Measurements from ENCODE around the gene PDK3.

PDK3 gene

DNA sequence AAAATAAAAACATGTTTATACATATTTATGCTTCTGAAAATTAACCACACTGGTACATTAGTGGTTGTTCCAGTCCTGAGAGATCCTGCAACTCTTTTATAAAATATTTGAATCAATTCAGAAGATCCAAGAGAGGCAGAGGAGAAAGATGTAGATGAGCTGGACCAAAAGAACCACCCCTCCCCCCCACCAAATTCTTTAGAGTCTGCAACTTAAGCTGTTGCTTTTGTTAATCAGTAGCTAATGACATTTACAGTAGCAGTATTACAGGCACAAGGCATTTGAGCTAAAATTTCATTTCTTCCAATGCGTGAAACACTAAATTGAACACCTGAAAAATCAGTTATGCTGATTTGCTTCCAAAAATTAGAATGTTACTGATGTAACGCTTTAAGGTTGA is 61.5 kb downstream of the PDK3 start:
- no peak overlapping the region for H3K4me3 Mint-ChIP-seq
- H3K27ac Mint-ChIP-seq, result peak overlapping the region in 1 of 3 experiments; percentile 22
- TF ChIP-seq, protein P1, sequence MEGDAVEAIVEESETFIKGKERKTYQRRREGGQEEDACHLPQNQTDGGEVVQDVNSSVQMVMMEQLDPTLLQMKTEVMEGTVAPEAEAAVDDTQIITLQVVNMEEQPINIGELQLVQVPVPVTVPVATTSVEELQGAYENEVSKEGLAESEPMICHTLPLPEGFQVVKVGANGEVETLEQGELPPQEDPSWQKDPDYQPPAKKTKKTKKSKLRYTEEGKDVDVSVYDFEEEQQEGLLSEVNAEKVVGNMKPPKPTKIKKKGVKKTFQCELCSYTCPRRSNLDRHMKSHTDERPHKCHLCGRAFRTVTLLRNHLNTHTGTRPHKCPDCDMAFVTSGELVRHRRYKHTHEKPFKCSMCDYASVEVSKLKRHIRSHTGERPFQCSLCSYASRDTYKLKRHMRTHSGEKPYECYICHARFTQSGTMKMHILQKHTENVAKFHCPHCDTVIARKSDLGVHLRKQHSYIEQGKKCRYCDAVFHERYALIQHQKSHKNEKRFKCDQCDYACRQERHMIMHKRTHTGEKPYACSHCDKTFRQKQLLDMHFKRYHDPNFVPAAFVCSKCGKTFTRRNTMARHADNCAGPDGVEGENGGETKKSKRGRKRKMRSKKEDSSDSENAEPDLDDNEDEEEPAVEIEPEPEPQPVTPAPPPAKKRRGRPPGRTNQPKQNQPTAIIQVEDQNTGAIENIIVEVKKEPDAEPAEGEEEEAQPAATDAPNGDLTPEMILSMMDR (IDR thresholded peaks at IDR 0.05; ENCODE audit: unreplicated experiment in 3 of 3), result no peak
- peaks cover 42% of the 10 kb centered on the region for H3K36me3 Mint-ChIP-seq (ENCODE audit: low read depth)
- H3K4me1 Mint-ChIP-seq, result peaks cover 5% of the 10 kb centered on the region
- no peaks in the 10 kb centered on the region for H3K27me3 Mint-ChIP-seq (ENCODE audit: low read depth)
- H3K9me3 Mint-ChIP-seq, result no peaks in the 10 kb centered on the region

DNA sequence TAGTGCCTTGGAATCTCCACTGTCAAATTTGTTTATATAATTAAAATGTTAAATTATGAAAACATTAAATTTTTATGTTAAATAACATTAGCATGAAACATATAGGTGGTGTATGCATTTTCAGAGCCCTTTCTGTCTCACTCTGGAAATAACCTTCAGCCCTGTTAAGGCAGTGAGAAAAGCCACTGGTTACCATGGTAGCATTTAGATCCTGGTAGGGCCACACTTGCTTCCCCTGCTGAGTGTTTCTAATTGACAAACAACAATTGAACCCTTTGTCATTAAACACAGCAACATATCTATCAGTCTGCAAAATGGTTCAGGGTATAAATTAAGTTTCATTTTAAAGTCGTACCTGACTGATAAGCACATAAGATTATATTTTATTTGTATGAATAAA is 63.5 kb downstream of the PDK3 start:
- Mint-ChIP-seq H3K9me3 (no peaks in the 10 kb centered on the region), H3K4me1 (peaks cover 5% of the 10 kb centered on the region), H3K27me3 (ENCODE audit: low read depth) (no peaks in the 10 kb centered on the region), H3K36me3 (ENCODE audit: low read depth) (peaks cover 42% of the 10 kb centered on the region), H3K27ac (peak overlapping the region in 1 of 3 experiments; percentile 74), H3K4me3 (no peak overlapping the region)
- TF ChIP-seq, protein P1 (IDR thresholded peaks at IDR 0.05; ENCODE audit: unreplicated experiment in 3 of 3), result no peak

DNA sequence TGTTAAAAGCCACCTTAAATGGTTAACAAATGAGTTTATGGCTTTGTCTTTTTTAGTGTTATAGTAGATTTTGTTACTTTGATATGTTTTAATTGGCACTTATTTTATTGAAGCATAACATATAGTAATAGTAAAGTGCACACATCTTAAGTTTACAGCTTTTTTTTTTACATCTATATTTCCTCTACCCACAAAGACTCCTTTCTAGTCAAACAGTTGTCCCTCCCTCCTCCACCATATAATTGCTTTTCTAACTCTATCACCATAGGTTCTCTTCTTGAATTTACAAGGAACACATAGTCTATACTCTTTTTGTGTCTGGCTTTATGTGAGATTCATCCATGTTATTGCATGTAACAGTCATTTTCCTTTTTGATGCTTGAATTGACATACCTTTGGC is 71.5 kb downstream of the PDK3 start:
- TF ChIP-seq, protein P1 (IDR thresholded peaks at IDR 0.05; ENCODE audit: unreplicated experiment in 3 of 3), result no peak
- no peaks in the 10 kb centered on the region for H3K4me1 Mint-ChIP-seq
- peaks cover 35% of the 10 kb centered on the region for H3K36me3 Mint-ChIP-seq (ENCODE audit: low read depth)
- no peaks in the 10 kb centered on the region for H3K9me3 Mint-ChIP-seq
- no peak overlapping the region for H3K4me3 Mint-ChIP-seq
- H3K27me3 Mint-ChIP-seq (ENCODE audit: low read depth), result no peaks in the 10 kb centered on the region
- H3K27ac Mint-ChIP-seq, result no peak overlapping the region

DNA sequence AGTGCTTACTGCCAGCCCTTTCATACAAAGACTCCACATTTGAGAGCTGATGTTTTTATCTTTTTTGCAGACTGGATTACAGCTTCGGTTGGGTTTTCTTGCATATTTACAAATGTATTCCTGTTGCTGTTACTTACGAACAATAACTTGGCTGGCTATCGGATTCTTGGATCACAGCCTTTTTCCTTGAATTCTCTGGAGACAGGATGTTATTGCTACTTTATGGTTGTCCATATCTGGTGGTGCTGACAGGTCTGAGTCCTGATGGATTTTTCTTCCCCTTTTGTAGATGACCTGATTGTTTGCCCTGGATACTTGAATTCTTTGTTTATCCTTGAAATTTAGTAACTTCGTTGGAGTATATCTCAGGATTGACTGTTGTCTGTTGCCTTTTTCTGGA is 77.7 kb downstream of the PDK3 start:
- TF ChIP-seq, protein P1 (IDR thresholded peaks at IDR 0.05; ENCODE audit: unreplicated experiment in 3 of 3), result no peak
- Mint-ChIP-seq H3K27ac (peak overlapping the region in 1 of 3 experiments; percentile 64), H3K4me1 (peaks cover 15% of the 10 kb centered on the region), H3K27me3 (ENCODE audit: low read depth) (peaks cover 3% of the 10 kb centered on the region), H3K9me3 (no peaks in the 10 kb centered on the region), H3K4me3 (no peak overlapping the region), H3K36me3 (ENCODE audit: low read depth) (peaks cover 16% of the 10 kb centered on the region)

DNA sequence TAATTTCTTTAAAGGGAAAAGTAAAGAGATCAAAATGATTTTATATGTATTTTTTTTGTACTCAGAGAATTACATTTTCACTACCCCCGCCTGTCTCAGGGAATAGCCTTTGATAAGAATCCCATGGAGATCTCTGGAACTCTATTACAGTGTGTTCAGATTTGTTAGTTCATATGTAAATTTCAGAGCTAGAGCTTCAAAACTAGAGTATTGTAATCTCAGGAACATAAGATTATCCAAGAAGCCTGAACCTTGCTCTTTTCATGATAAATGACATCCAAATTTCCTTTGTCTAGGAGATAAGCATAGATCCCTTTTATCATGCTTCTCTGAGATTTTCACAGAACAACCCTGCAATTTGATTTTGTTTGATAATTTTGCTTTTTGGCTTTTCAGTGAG is 82.9 kb downstream of the PDK3 start:
- TF ChIP-seq, protein P1 (IDR thresholded peaks at IDR 0.05; ENCODE audit: unreplicated experiment in 3 of 3), result no peak
- peaks cover 6% of the 10 kb centered on the region for H3K36me3 Mint-ChIP-seq (ENCODE audit: low read depth)
- H3K27ac Mint-ChIP-seq, result no peak overlapping the region
- H3K4me3 Mint-ChIP-seq, result no peak overlapping the region
- peaks cover 3% of the 10 kb centered on the region for H3K27me3 Mint-ChIP-seq (ENCODE audit: low read depth)
- H3K9me3 Mint-ChIP-seq, result no peaks in the 10 kb centered on the region
- peaks cover 8% of the 10 kb centered on the region for H3K4me1 Mint-ChIP-seq

DNA sequence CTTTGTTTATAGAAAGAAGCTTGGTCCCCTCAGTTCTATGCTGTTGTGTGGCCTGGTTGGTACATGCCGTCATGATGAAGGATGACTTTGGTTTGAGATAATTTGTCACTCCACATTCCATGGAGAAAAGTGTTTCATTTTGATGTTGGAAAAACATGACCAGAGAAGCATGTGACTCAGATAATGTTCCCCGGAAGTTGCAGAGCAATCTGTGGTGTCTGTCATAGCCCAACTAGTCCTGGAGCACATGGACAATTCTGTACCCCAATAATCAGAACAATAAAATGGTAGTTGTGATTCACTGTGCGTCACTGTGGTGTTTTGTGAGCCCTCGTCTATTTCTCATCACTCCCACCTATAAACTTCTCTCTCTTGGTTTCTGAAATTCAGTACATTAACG is 85.1 kb downstream of the PDK3 start:
- Mint-ChIP-seq H3K27me3 (ENCODE audit: low read depth) (peaks cover 3% of the 10 kb centered on the region), H3K4me1 (peaks cover 4% of the 10 kb centered on the region), H3K27ac (peak overlapping the region in 1 of 3 experiments; percentile 38), H3K9me3 (no peaks in the 10 kb centered on the region), H3K36me3 (ENCODE audit: low read depth) (no peaks in the 10 kb centered on the region), H3K4me3 (no peak overlapping the region)
- TF ChIP-seq, protein P1 (IDR thresholded peaks at IDR 0.05; ENCODE audit: unreplicated experiment in 3 of 3), result no peak

Data from nephron (organoid).